Urinary bladder (tissue), 4 donors: ENCODE measurements around the gene SIRT5. TPM values are rescaled to one million over a fixed set of nuclear protein-coding genes. Genes with fewer than 3 reads are reported as not detected.

Experiments
- DNase-seq: peaks from one replicate; pipeline ENCODE4 v3.0.0-alpha.2; 2015; ENCODE audit errors: extremely low spot score
- H3K27ac ChIP-seq: one replicate; pipeline ENCODE4 v1.5.1; 2013; ENCODE audit warnings: low read depth, mild to moderate bottlenecking, moderate library complexity
- H3K36me3 ChIP-seq: one replicate; pipeline ENCODE4 v1.6.1; 2013; ENCODE audit warnings: mild to moderate bottlenecking, moderate library complexity; ENCODE audit not compliant: insufficient read depth
- H3K4me1 ChIP-seq: one replicate; pipeline ENCODE4 v1.6.1; 2013; ENCODE audit warnings: mild to moderate bottlenecking, moderate library complexity; ENCODE audit not compliant: insufficient read depth
- H3K4me3 ChIP-seq: one replicate; pipeline ENCODE4 v1.5.1; 2013; ENCODE audit warnings: low read depth, low read length
- WGBS: extraction: QIAGEN DNeasy Blood & Tissue Kit; methylation state at CpG from one replicate; pipeline ENCODE4 v1.1.7; 2013; 5-methylcytosine and 5-hydroxymethylcytosine counted together
- polyA plus RNA-seq: library from polyadenylated mRNA; stranded (reverse); fragments of 200-250 nt; gene quantifications from one replicate; pipeline ENCODE4 v1.2.3, GENCODE V29; 2013
- total RNA-seq: library from RNA; depleted of rRNA; stranded (reverse); fragments of >200 nt; gene quantifications from one replicate; pipeline ENCODE4 v1.2.3, GENCODE V29; 2014
- donor health status: healthy with polysubstance abuse.
- donor health status: healthy.

Gene SIRT5
- total and polyA plus RNA-seq, 2 donors, result 7.2 to 16.4 TPM

DNA sequence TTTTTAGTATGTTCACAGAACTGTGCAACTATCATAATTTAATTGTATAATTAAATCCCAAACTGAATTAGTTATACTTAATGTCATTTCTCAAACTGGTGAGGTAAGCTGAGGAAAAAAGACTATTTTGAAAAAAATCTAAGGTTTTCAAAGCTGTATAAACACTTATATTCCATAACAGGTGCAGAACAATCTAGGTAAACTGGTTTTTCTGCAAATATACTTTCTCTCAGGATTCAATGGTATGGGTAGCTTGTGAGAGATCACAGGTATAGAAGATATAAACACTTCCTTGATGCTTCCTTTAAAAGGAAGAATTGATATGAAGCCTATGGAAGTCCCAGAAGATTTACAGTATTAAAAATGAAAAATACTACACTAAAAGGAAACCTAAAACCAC is 74.4 kb downstream of the SIRT5 start:
- no peak overlapping the region for H3K27ac ChIP-seq
- H3K36me3 ChIP-seq, result peaks cover 5% of the 10 kb centered on the region
- H3K4me1 ChIP-seq, result no peaks in the 10 kb centered on the region
- H3K4me3 ChIP-seq, result no peak overlapping the region
- no peak for DNase-seq

GRCh38 chr6:13649393-13649792 is 75.0 kb downstream of the SIRT5 start:
- Histone ChIP-seq H3K27ac (no peak overlapping the region), H3K4me1 (no peaks in the 10 kb centered on the region), H3K36me3 (peaks cover 5% of the 10 kb centered on the region), H3K4me3 (no peak overlapping the region)
- DNase-seq, result no peak
- 94% methylated on average over 4 of the region's 4 CpGs for WGBS

- peaks cover 3% of the 10 kb centered on the region for H3K36me3 ChIP-seq
- no peak for DNase-seq
- no peak overlapping the region for H3K27ac ChIP-seq
- 87% methylated on average over 2 of the region's 2 CpGs for WGBS
- no peaks in the 10 kb centered on the region for H3K4me1 ChIP-seq
- no peak overlapping the region for H3K4me3 ChIP-seq
Measured at GRCh38 chr6:13653296-13653695, 78.9 kb downstream of the SIRT5 start.

- H3K36me3 ChIP-seq, result peaks cover 3% of the 10 kb centered on the region
- H3K4me3 ChIP-seq, result no peak overlapping the region
- no peak overlapping the region for H3K27ac ChIP-seq
- no peaks in the 10 kb centered on the region for H3K4me1 ChIP-seq
- no peak for DNase-seq
Measured at GRCh38 chr6:13654496-13654895, 80.1 kb downstream of the SIRT5 start.

GRCh38 chr6:13655700-13656099 is 81.3 kb downstream of the SIRT5 start:
- DNase-seq, result no peak
- Histone ChIP-seq H3K36me3 (no peaks in the 10 kb centered on the region), H3K27ac (no peak overlapping the region)

GRCh38 chr6:13660273-13660672 is 85.9 kb downstream of the SIRT5 start:
- DNase-seq, result no peak
- WGBS, result 95% methylated on average over 1 of the region's 1 CpG
- no peak overlapping the region for H3K27ac ChIP-seq
- peaks cover 2% of the 10 kb centered on the region for H3K4me1 ChIP-seq
- H3K4me3 ChIP-seq, result no peak overlapping the region
- no peaks in the 10 kb centered on the region for H3K36me3 ChIP-seq

More at GRCh38 chr6:13655700-13656099, 81.3 kb downstream of the SIRT5 start:
- WGBS, result 79% methylated on average over 1 of the region's 1 CpG
- Histone ChIP-seq H3K4me1 (no peaks in the 10 kb centered on the region), H3K4me3 (no peak overlapping the region)

DNA sequence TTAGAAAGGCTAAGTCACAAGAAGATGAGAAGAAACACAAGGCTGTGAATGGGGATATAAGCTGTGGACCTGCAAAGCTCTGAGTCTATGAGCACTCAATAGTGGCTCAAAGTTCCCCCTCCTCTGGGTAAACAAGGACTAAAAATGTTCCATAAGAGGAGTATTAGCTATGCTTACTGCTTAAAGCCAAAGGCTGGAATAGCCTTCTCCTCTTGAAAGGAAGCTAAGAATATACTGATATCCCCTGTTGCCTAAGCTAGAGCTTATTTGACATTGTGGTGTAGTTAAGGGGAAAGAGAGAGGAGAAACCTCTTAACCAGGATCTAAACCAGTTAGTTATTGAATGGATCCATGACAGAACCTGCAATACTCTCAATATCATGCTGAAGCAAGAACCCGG is 86.5 kb downstream of the SIRT5 start:
- WGBS, result 98% methylated on average over 1 of the region's 1 CpG

DNA sequence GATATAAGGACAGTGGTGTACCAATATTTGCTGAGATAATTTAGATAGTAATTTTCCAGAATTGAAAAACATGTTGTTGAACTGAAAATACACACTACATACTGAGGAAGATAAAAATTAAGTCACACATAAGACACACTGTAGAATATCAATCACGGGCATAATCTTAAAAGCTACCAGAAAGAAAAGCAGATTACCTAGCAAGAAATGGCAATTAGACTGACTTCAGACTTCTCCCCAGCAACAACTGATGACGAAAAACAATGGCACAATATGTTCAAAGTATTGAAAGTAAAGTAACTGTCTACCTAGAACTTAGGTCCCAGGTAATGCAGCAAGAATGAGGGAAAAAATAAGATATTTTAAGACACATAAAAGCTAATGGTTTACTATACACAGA is 87.2 kb downstream of the SIRT5 start:
- no peak overlapping the region for H3K4me3 ChIP-seq
- peaks cover 2% of the 10 kb centered on the region for H3K4me1 ChIP-seq
- H3K27ac ChIP-seq, result no peak overlapping the region
- 71% methylated on average over 2 of the region's 2 CpGs for WGBS
- H3K36me3 ChIP-seq, result no peaks in the 10 kb centered on the region
- no peak for DNase-seq

More for the DNA sequence above, 86.5 kb downstream of the SIRT5 start:
- H3K27ac ChIP-seq, result no peak overlapping the region
- no peak for DNase-seq
- H3K36me3 ChIP-seq, result no peaks in the 10 kb centered on the region
- peaks cover 2% of the 10 kb centered on the region for H3K4me1 ChIP-seq
- H3K4me3 ChIP-seq, result no peak overlapping the region

GRCh38 chr6:13662651-13663334 is 88.4 kb downstream of the SIRT5 start:
- H3K4me1 ChIP-seq, result peaks cover 2% of the 10 kb centered on the region
- H3K36me3 ChIP-seq, result no peaks in the 10 kb centered on the region
- WGBS, result 86% methylated on average over 3 of the region's 3 CpGs
- H3K27ac ChIP-seq, result no peak overlapping the region
- no peak for DNase-seq
- no peak overlapping the region for H3K4me3 ChIP-seq

DNA sequence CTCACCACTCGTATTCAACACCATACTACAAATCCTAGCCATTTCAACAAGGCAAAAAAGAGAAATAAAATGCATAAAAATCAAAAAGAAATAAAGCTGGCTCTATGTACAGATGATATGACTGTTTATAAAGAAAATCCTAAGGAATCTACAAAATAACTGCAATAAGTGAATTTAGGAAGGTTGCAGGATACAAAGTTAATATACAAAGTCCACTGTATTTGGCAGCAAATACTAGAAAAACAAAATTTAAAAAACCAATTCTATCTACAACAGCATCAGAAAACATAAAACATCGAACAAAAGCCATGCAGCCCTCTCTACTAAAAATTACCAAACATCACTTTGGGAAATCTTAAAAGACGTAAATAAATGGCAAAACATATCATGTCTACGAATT is 89.6 kb downstream of the SIRT5 start:
- no peak overlapping the region for H3K4me3 ChIP-seq
- peaks cover 2% of the 10 kb centered on the region for H3K4me1 ChIP-seq
- 93% methylated on average over 4 of the region's 4 CpGs for WGBS

More for the DNA sequence above, 89.6 kb downstream of the SIRT5 start:
- Histone ChIP-seq H3K27ac (no peak overlapping the region), H3K36me3 (no peaks in the 10 kb centered on the region)
- DNase-seq, result no peak

Other genes starting within 250 kb of the SIRT5 start
- gene TBC1D7, start 246.1 kb upstream of the SIRT5 start, total RNA-seq, result 20.6 TPM
- 10.9 TPM for gene TBC1D7, start 246.1 kb upstream of the SIRT5 start, polyA plus RNA-seq
- 13.7 TPM for gene GFOD1, start 87.0 kb upstream of the SIRT5 start, total RNA-seq
- gene GFOD1, start 87.0 kb upstream of the SIRT5 start, polyA plus RNA-seq, result 9.8 TPM
- 49.5 TPM for gene NOL7, start 40.7 kb downstream of the SIRT5 start, total RNA-seq
- 86.6 TPM for gene NOL7, start 40.7 kb downstream of the SIRT5 start, polyA plus RNA-seq
- gene RANBP9, start 137.2 kb downstream of the SIRT5 start, total RNA-seq, result 57.2 TPM
- 26.8 TPM for gene RANBP9, start 137.2 kb downstream of the SIRT5 start, polyA plus RNA-seq
- gene MCUR1, start 240.0 kb downstream of the SIRT5 start, total RNA-seq, result 12.9 TPM
- 6.9 TPM for gene MCUR1, start 240.0 kb downstream of the SIRT5 start, polyA plus RNA-seq